GM12864 (cell line): Measurements from ENCODE around the gene TNNT2.

Experiments used
- DNase-seq: peaks from one replicate; pipeline ENCODE4 v3.0.0-alpha.2; 2011; ENCODE audit warnings: low read depth
- H3K4me3 ChIP-seq: 2 replicates; pipeline ENCODE4 v1.5.1; 2011; ENCODE audit warnings: mild to moderate bottlenecking, low read depth, low read length, control low read depth
- TF ChIP-seq, protein P1 (sequence below): IDR thresholded peaks from 2 replicates; pipeline ENCODE4 v1.5.1; 2011; ENCODE audit warnings: low read depth, mild to moderate bottlenecking, moderate library complexity, low read length, control low read depth, inconsistent platforms; ENCODE audit errors: missing control alignments

The TNNT2 gene

DNA sequence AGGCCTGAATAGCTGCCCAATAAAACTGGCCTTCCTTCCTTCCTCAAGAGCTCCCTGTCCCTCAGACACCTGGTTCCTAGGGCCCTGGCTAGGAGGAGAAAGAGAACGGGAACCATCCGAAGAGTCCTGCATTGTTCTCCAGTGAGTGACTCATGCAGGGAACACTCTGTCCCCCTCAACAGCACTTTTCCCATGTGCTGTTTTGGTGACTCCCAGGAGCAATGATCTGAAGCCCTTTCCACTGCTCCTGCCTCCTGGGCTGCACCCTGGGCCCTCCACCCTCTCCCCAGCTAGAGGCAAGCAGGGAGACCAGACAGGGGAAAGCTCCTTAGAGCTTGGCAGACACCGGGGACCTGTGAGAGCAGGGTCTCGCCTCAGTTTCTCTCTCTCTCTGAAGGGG, 18.9 kb downstream of the TNNT2 start:
- DNase-seq: no peak
- no peak overlapping the region for H3K4me3 ChIP-seq
- TF ChIP-seq, protein P1, sequence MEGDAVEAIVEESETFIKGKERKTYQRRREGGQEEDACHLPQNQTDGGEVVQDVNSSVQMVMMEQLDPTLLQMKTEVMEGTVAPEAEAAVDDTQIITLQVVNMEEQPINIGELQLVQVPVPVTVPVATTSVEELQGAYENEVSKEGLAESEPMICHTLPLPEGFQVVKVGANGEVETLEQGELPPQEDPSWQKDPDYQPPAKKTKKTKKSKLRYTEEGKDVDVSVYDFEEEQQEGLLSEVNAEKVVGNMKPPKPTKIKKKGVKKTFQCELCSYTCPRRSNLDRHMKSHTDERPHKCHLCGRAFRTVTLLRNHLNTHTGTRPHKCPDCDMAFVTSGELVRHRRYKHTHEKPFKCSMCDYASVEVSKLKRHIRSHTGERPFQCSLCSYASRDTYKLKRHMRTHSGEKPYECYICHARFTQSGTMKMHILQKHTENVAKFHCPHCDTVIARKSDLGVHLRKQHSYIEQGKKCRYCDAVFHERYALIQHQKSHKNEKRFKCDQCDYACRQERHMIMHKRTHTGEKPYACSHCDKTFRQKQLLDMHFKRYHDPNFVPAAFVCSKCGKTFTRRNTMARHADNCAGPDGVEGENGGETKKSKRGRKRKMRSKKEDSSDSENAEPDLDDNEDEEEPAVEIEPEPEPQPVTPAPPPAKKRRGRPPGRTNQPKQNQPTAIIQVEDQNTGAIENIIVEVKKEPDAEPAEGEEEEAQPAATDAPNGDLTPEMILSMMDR: no peak

DNA sequence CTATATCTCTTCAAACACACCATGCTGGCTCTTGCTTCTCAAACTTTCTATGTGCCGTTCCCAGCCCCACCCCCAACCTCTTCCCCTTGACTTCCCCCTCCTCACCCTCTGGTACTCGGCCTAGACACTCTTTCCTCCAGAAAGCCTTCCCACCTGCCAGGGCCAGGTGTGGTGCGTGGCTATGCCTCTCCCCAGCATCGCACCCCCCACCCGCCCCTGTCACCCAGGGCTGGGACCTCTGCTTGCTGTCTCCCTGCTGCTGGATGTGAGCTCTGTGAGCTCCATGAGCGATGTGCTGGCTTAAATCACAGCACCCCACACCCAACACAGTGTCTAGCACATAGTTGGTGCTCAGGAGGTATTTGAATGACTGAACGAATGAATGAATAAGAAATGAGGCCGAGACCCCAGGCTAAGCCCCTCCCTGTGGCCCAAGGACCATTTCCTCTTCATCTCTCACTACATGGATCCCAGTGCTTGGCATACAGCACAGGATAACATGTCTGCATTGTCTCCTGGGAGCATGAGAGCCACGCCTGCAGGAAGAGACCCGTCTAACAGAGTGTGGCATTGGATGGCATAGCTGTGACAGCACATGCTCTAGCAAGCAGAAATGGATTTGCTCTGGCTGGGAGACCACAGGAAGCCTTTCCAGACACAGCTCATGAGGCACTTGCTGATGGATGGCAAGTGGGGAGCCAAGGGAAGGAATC, 19.7 kb downstream of the TNNT2 start:
- TF ChIP-seq, protein P1: no peak
- no peak overlapping the region for H3K4me3 ChIP-seq
- DNase-seq: no peak

DNA sequence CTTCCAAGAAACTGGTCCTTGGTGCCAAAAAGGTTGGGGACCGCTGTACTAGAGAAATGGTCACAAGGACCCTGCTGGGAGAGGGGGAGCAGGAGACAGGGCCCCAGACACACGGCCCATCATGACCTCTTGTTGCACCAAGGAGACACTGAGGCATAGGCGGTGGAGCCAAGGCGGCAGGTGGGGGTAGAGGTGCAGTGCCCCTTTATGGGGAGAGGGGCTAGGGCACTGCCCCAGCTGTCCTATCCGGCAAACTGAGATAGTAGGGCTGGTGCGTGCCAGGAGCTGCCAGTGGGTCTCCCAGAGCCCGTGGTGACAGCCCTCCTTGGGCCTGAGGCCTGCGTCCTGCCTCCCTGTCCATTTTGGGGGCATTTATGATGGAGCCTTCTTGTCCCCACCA, 20.3 kb downstream of the TNNT2 start:
- no peak overlapping the region for H3K4me3 ChIP-seq
- DNase-seq: no peak
- TF ChIP-seq, protein P1: no peak

DNA sequence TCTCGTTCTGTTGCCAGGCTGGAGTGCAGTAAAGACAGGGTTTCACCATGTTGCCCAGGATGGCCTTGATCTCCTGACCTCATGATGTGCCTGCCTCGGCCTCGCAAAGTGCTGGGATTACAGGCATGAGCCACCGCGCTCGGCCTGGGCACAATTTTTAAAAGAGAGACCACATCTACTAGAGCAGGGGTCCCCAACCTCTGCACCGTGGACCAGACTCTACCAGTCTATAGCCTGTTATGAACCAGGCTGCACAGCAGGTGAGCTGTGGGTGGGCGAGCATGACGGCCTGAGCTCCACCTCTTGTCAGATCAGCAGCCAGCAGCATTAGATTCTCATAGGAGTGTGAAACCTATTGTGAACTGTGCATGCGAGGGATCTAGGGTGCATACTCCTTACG, 20.8 kb downstream of the TNNT2 start:
- H3K4me3 ChIP-seq: no peak overlapping the region
- DNase-seq: no peak

DNA sequence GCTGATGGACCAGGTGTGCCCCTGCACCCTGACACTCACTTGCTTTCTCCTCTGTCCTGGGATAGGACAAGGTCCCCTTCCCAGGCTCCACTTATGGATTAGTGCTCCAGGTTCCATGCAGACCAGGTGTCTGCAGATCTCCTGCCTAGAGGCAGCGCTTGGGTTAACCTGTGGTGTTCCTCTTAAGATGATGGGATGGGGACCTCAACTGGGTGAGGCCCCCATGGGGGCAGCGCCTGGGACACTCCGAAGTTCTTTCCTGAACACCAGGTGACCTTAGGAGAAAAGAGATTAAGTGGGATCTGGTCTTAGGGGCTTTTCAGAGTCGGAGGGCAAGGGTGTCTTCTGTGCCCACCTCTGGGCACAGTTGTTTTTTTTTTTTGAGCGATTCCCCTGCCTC, 21.2 kb downstream of the TNNT2 start:
- DNase-seq: no peak
- TF ChIP-seq, protein P1: no peak
- H3K4me3 ChIP-seq: no peak overlapping the region

More for the DNA sequence above, 20.8 kb downstream of the TNNT2 start:
- TF ChIP-seq, protein P1: no peak

DNA sequence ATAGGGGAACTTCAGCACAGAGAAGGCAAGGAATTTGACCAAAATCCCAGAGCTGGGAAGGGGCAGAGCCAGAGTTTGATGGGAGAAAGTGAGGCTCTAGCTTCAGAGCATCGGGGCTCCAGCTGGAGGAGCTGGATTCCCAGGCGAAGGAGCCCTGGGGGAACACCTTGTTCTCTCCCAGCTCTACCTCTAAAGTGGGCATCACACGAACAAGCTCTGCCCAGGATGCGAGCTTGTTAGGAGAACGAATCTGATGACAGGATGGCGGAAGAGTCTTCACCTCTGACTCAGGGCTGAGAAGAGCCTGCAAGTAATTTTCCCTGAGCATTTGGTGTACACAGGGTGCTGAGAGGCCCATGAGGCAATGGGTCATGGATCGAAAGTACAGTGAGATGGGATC, 22.0 kb downstream of the TNNT2 start:
- no peak for DNase-seq
- no peak overlapping the region for H3K4me3 ChIP-seq
- TF ChIP-seq, protein P1: no peak

DNA sequence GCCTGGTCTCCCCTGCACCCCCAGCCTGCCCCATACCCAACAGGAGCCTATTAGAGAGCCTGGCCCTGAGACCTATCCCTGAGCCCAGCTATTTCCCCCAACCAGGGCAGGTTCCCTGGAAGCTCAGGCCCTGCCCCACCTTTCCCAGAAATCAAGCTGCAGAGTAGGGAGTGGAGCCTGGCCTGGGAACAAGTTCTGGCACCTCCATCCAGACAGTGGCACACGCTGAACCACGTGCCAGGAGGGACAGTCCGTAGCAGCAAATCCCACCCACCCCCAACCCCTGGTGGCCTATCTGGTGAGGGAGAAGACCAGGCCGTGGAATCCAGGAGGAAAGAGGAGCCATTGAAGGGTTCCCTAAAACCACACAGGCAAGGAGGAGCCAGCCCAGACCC, 22.6 kb downstream of the TNNT2 start:
- TF ChIP-seq, protein P1: no peak
- no peak for DNase-seq
- H3K4me3 ChIP-seq: no peak overlapping the region
